Rectal smooth muscle tissue (tissue), 1 donor: ENCODE measurements around the gene VPS13D.

ENCODE experiments used
- H3K27ac ChIP-seq: one replicate; pipeline ENCODE4 v1.7.0; 2013; ENCODE audit warnings: low read depth, low read length, inconsistent platforms
- H3K27me3 ChIP-seq: one replicate; pipeline ENCODE4 v1.7.0; 2013; ENCODE audit warnings: low read length; ENCODE audit not compliant: control insufficient read depth, insufficient read depth
- H3K36me3 ChIP-seq: one replicate; pipeline ENCODE4 v1.7.0; 2013; ENCODE audit warnings: low read length; ENCODE audit not compliant: control insufficient read depth, insufficient read depth
- H3K4me1 ChIP-seq: one replicate; pipeline ENCODE4 v1.7.0; 2013; ENCODE audit warnings: low read length; ENCODE audit not compliant: control insufficient read depth, insufficient read depth
- H3K4me3 ChIP-seq: one replicate; pipeline ENCODE4 v1.7.0; 2013; ENCODE audit warnings: low read length
- H3K9ac ChIP-seq: one replicate; pipeline ENCODE4 v1.7.0; 2013; ENCODE audit warnings: low read length

VPS13D gene

DNA sequence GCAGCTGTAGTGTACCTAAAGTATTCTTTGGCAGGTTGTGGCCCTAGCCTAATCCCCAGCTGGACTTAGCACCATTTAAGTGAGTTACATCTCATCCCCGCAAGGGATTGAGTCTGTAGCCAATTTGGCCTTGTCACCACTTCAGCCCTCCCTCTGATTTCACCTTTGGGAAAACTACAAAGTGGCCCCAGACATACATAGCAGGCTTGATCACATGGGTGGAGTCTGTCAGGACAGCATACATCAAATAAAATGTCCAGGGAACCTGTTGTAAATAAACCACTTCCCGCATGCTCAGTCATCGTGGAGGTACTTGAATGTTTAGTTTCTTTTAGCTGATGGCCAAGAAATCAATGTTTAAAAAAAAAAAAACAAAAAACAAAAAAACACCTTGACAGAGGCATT is 245.7 kb downstream of the VPS13D start:
- Histone ChIP-seq H3K27ac (peak overlapping the region; percentile 91), H3K4me3 (peak overlapping the region; percentile 40), H3K4me1 (peaks cover 51% of the 10 kb centered on the region), H3K36me3 (no peaks in the 10 kb centered on the region), H3K9ac (no peak overlapping the region), H3K27me3 (no peaks in the 10 kb centered on the region)

DNA sequence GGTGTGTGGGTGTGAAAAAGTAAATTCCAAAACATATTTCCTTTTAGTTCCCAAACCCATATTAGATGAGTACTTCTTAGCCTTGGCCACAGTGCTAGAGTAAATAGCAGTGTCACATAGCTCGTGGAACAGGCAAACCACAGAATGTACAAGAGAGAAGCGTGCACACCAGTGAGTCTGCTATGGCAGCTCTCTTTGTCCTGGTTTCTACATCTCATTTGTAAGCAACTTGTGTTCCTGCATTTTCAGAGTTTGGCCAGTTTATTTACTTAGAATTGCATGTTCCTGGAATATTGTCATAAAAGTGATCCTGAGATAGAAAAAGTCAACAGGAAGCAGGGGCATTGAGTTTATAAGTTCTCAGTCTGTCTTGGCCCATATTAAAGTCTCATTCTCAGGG is 246.1 kb downstream of the VPS13D start:
- Histone ChIP-seq H3K4me1 (peaks cover 56% of the 10 kb centered on the region), H3K9ac (no peak overlapping the region), H3K27me3 (no peaks in the 10 kb centered on the region), H3K36me3 (no peaks in the 10 kb centered on the region), H3K27ac (peak overlapping the region; percentile 91), H3K4me3 (no peak overlapping the region)

DNA sequence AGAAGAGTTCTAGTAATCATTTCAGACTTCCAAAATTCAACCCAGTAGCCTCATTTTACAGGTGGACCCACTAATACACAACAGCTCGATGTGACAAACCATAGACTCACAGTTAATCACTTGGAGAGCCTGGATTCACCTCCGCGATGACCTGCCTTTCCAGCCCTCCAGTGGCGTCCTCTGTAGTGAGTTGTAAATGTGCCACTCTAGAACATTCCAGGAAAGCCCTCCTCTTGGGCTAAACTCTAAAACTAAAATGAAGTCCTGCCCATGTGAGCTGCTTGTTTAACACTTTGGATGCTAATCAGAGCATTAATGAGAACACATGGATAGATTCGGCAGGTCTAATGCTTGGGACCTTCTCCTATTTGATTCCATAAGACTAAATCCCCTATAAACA is 247.5 kb downstream of the VPS13D start:
- Histone ChIP-seq H3K36me3 (no peaks in the 10 kb centered on the region), H3K27me3 (no peaks in the 10 kb centered on the region), H3K4me1 (peaks cover 60% of the 10 kb centered on the region), H3K9ac (no peak overlapping the region), H3K4me3 (no peak overlapping the region), H3K27ac (peak overlapping the region; percentile 91)

DNA sequence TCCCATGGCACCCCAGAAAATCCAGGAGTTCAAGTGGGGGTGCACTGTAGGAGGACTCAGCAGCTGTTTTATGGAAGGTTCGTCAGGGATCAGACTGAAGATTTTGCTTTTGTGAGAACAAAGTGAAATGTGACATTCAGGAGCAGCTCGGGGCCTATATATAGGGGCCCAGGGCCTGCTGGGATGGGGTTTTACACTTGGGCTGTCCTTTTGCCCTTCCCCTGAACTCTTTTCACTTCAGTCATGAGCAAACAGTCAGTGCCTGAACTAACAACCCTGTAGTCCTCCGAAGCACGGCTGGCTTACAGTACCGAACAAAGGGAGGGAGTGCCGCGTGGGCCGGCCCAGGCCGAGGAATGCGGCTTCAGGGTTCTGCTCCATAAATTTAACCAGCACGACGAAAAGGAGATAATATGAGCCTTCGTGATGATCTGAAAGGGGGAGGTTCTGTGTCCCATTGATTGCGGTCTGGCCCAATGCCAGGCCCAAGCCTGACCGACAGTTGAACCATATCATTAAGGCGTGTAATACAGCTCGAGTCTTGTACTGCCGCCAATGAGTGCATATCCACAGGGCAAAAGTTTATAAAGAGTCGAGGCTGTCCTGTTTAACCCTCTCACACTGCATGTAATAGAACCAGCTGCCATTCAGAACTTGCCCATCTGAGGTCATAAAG is 248.2 kb downstream of the VPS13D start:
- H3K27ac ChIP-seq = peak overlapping the region; percentile 91
- H3K36me3 ChIP-seq = no peaks in the 10 kb centered on the region
- no peaks in the 10 kb centered on the region for H3K27me3 ChIP-seq
- peaks cover 60% of the 10 kb centered on the region for H3K4me1 ChIP-seq
- H3K4me3 ChIP-seq = no peak overlapping the region
- H3K9ac ChIP-seq = peak overlapping the region; percentile 24

DNA sequence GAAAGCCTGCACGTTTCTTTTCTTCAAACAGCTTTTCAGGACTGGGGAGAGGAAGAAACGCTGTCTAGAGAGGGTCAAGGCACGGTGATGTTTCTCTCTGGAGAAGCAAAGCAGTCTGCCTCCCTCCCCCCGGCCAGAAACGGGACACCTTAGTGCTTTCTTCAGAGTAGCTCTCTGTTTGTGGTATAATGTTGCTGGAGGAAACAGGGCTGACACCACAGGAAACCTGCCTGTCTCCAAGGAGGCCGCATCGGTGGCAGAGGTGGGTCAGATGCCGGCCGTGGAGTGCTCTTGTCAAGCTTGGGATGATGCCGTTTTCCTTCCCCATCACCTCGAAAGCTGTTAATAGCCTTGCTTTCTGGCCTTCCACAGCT is 248.8 kb downstream of the VPS13D start:
- Histone ChIP-seq H3K27me3 (no peaks in the 10 kb centered on the region), H3K36me3 (no peaks in the 10 kb centered on the region), H3K4me1 (peaks cover 56% of the 10 kb centered on the region), H3K9ac (peak overlapping the region; percentile 24), H3K27ac (peak overlapping the region; percentile 91), H3K4me3 (peak overlapping the region; percentile 24)

DNA sequence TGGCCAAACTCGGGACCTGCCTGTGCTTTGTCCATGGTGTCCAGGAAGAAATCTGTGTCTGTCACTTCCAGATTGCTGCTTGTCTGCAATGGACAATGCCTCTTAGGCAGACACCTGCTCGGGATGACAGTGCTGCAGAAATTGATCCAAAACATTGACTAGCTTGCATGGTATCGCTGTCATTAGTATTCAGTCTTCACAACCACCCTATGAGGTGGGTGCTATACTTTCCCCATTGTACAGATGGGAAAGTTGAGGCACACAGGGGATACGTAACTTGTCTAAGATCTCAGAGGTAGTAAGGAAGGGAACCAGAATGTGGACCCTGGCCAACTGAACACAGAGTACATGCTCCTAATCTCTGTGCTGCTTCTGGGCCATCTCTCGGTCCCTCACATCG is 249.5 kb downstream of the VPS13D start:
- Histone ChIP-seq H3K9ac (no peak overlapping the region), H3K36me3 (no peaks in the 10 kb centered on the region), H3K27me3 (no peaks in the 10 kb centered on the region), H3K4me3 (no peak overlapping the region), H3K4me1 (peaks cover 50% of the 10 kb centered on the region), H3K27ac (peak overlapping the region; percentile 91)

DNA sequence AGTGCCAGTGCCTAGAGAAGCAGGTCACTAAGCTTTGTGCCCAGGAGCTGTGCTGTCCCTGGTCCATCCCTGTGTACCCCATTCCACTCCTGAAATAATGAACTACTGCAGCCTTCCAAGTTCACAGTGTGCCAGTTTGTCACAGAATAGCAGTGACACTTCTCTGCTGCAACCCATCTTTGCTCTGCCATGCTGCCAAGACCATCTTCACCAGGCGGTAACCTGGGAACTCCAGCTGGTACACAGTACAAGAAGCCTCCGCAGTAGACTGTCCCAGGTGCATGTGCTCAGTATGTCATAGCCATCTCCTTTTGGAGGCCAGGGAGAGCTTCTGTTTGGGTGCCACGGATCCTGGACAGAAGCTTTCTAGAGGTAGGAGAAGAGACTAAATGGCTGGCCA is 250.2 kb downstream of the VPS13D start:
- Histone ChIP-seq H3K27me3 (no peaks in the 10 kb centered on the region), H3K4me3 (no peak overlapping the region), H3K4me1 (peaks cover 47% of the 10 kb centered on the region), H3K9ac (no peak overlapping the region), H3K27ac (peak overlapping the region; percentile 53), H3K36me3 (no peaks in the 10 kb centered on the region)

DNA sequence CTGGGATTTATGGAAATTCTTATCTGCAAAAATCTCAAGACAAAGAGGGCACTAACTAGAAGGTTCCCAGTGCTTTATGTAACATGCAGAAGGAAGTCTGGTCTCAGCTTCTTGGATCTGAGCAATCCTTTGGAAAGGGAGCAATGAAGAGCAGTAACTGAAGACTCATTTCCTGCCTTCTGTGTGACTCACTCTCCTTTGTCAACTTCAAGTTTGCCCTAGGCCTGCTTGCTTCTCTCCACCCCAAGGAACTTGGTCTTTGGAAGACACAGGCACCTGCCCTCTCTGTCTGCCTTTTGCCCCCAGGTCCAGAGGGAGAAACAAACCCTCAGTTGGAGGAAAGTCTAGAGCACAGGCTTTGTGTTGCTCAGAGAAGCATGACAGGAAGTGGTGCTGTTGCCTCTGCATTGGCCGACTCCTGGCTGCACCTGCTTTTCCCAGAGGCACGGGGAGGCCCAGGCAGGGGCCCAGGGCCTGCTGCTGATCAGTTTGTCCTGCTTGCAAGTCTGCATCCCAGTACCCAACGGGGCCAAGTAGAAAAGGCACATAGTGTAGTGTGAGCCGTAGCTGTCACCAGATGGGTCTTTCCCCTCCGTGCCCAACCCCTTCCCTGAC is 251.0 kb downstream of the VPS13D start:
- H3K27ac ChIP-seq = peak overlapping the region; percentile 67
- no peak overlapping the region for H3K9ac ChIP-seq
- no peaks in the 10 kb centered on the region for H3K36me3 ChIP-seq
- H3K4me1 ChIP-seq = peaks cover 41% of the 10 kb centered on the region
- H3K4me3 ChIP-seq = no peak overlapping the region
- no peaks in the 10 kb centered on the region for H3K27me3 ChIP-seq

DNA sequence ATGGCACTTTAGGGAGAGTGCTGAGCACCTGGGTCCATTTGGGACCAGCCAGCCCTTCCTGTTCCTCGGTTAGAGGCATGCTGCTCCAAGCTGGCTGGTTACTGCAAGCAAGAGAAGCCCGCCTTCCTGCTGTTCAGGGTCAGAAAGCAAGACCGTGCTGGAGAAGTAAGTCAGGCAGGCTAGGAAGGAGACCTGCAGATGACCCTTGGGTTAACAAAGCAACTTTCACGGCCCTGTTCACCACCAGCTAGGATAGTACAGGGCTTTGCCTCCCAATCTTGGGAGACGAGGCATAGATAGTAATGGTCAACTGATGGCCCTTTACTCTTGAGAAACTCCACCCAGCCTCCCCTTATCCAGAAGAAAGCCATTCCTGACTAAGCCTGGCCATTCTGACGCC is 252.1 kb downstream of the VPS13D start:
- no peak overlapping the region for H3K4me3 ChIP-seq
- no peak overlapping the region for H3K9ac ChIP-seq
- no peaks in the 10 kb centered on the region for H3K36me3 ChIP-seq
- peaks cover 50% of the 10 kb centered on the region for H3K4me1 ChIP-seq
- no peaks in the 10 kb centered on the region for H3K27me3 ChIP-seq
- H3K27ac ChIP-seq = no peak overlapping the region

DNA sequence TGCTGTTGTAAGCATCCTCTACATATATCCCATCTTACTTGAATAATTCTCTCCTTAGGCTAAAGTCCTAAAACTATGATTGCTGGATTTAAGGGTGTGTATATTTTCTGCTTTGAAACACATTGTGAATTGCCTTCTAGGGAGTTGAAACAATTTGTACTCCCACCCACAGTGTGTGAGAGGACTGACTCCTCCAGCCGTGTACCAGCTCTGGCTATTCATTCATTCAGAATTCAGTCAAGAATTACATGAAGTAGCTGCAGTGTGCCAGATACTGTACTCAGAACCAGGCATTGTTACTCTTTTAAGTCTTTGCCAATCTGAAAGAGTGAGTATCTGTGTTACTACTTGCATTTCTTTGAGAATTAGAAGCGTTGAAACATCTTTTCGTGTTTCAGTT is 253.2 kb downstream of the VPS13D start:
- Histone ChIP-seq H3K4me1 (peaks cover 42% of the 10 kb centered on the region), H3K27ac (no peak overlapping the region)

DNA sequence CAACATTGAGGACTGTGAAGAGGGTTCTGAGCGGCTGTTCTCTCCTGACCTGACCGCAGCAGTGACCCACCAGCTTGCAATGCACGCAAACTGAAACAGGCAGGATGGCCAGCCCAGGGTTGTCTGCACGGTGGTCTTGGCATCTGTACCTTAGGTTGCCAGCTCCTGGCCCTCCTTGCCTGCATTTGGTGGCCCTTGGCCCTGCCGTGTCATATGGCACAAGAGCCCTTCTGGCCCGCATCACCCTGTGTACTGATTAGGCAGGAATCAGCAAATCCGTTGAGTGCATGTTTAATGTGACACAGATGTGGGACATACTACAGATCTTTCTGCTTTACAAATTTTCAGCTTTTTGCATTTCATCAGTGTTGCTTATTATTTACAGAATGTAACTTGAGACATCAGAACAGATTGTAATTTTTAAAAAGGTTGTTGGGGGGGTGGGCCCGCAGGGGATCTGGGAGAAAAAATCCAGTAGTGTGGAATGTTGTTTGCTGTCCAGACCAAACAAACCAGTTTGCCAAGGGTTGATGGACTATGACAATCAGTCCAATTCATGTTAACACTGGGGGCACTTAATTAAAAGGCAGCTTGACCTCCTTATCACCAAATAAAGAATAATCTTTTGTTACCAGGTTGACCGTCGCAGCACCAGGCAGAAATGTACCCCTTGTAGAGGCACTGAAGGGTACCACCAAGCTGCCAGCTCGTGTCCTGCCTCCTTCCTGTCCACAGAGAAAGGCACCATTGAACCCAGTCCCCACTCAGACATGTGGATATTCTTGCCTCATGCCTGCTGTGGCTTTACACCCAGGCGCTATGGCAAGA is 255.6 kb downstream of the VPS13D start:
- Histone ChIP-seq H3K27me3 (no peaks in the 10 kb centered on the region), H3K9ac (no peak overlapping the region), H3K4me3 (no peak overlapping the region), H3K27ac (peak overlapping the region; percentile 11), H3K36me3 (peaks cover under 1% of the 10 kb centered on the region), H3K4me1 (peaks cover 19% of the 10 kb centered on the region)

More for the DNA sequence above, 253.2 kb downstream of the VPS13D start:
- H3K27me3 ChIP-seq = no peaks in the 10 kb centered on the region
- no peak overlapping the region for H3K9ac ChIP-seq
- no peak overlapping the region for H3K4me3 ChIP-seq
- H3K36me3 ChIP-seq = no peaks in the 10 kb centered on the region

DNA sequence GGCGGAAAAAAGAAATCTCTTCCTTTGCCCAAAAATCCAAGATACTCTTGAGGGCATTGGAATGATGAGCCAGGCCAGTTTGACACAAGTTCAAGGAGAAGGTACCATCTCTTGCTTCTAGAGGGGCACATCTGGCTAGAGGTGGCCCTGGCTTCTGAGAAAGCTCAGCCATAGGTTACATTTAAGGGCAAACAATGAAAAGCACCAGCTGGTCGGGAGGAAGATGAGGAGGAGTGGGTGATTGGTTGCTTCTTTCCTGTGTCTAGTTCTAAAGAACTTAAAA is 256.2 kb downstream of the VPS13D start:
- Histone ChIP-seq H3K4me3 (no peak overlapping the region), H3K36me3 (peaks cover 4% of the 10 kb centered on the region), H3K4me1 (peaks cover 14% of the 10 kb centered on the region), H3K27ac (peak overlapping the region; percentile 11), H3K9ac (no peak overlapping the region), H3K27me3 (no peaks in the 10 kb centered on the region)
